OCI-LY1 (cell line): ENCODE measurements around the gene IQSEC1.

Experiments
- H2AFZ ChIP-seq: fragments of 200-600 bp; sonication (generic), shearing (Covaris generic); 2 replicates; pipeline ENCODE4 v1.6.0; 2014; ENCODE audit warnings: antibody characterized with exemption, mild to moderate bottlenecking, low read length
- H3F3A ChIP-seq: fragments of 200-600 bp; sonication (generic), shearing (Covaris generic); 2 replicates; pipeline ENCODE4 v1.6.0; 2014; ENCODE audit warnings: mild to moderate bottlenecking, antibody characterized with exemption, low read length, moderate library complexity; ENCODE audit not compliant: insufficient read depth
- H3K27ac ChIP-seq: fragments of 200-600 bp; sonication (generic); 2 replicates; pipeline ENCODE4 v1.5.1; 2014; ENCODE audit warnings: low read length, mixed run types, mild to moderate bottlenecking, low read depth; ENCODE audit not compliant: poor library complexity, severe bottlenecking
- H3K27me3 ChIP-seq: fragments of 200-600 bp; sonication (generic); 2 replicates; pipeline ENCODE4 v1.6.0; 2014; ENCODE audit warnings: antibody characterized with exemption, mild to moderate bottlenecking, low read length, moderate library complexity; ENCODE audit not compliant: insufficient read depth
- H3K36me3 ChIP-seq: fragments of 200-600 bp; sonication (generic); 2 replicates; pipeline ENCODE4 v1.6.1; 2014; ENCODE audit warnings: mild to moderate bottlenecking, antibody characterized with exemption, low read length, moderate library complexity, mixed read lengths; ENCODE audit not compliant: insufficient read depth
- H3K4me1 ChIP-seq: fragments of 200-600 bp; sonication (generic); 2 replicates; pipeline ENCODE4 v1.5.1; 2014; ENCODE audit warnings: mild to moderate bottlenecking, low read length, moderate library complexity; ENCODE audit not compliant: insufficient read depth, severe bottlenecking
- H3K4me2 ChIP-seq: fragments of 200-600 bp; sonication (generic), shearing (Covaris generic); 2 replicates; pipeline ENCODE4 v1.6.1; 2014; ENCODE audit warnings: low read length
- H3K4me3 ChIP-seq: fragments of 200-600 bp; sonication (generic); 2 replicates; pipeline ENCODE4 v1.5.1; 2014; ENCODE audit warnings: low read length, low read depth, mild to moderate bottlenecking, mixed read lengths; ENCODE audit not compliant: poor library complexity, severe bottlenecking
- H3K79me2 ChIP-seq: fragments of 200-600 bp; shearing (Covaris generic); 2 replicates; pipeline ENCODE4 v1.6.1; 2016; ENCODE audit warnings: mixed run types, low read length, mixed read lengths; ENCODE audit not compliant: insufficient read depth
- H3K9ac ChIP-seq: fragments of 200-600 bp; sonication (generic), shearing (Covaris generic); 2 replicates; pipeline ENCODE4 v1.6.1; 2014; ENCODE audit warnings: mild to moderate bottlenecking, low read length, mixed read lengths
- H3K9me2 ChIP-seq: fragments of 200-600 bp; sonication (generic), shearing (Covaris generic); 2 replicates; pipeline ENCODE4 v1.6.1; 2014; ENCODE audit warnings: low read depth, mild to moderate bottlenecking, low read length, mixed read lengths
- H3K9me3 ChIP-seq: fragments of 200-600 bp; shearing (Covaris generic); 2 replicates; pipeline ENCODE4 v1.6.1; 2014; ENCODE audit warnings: low read length, mixed read lengths
- H4K20me1 ChIP-seq: fragments of 200-600 bp; sonication (generic), shearing (Covaris generic); 2 replicates; pipeline ENCODE4 v1.6.0; 2016; ENCODE audit warnings: mild to moderate bottlenecking, low read length; ENCODE audit not compliant: insufficient read depth
- EZH2 ChIP-seq: fragments of 200-600 bp; sonication (generic), shearing (Covaris generic); IDR thresholded peaks from 2 replicates; pipeline ENCODE4 v1.8.0; 2017; ENCODE audit warnings: borderline replicate concordance, mixed run types, mild to moderate bottlenecking, antibody characterized with exemption, low read length, moderate library complexity, mixed read lengths
- TF ChIP-seq, protein P1 (sequence below): fragments of 200-600 bp; sonication (generic), shearing (Covaris generic); IDR thresholded peaks from 2 replicates; pipeline ENCODE4 v1.5.1; 2017; ENCODE audit warnings: mild to moderate bottlenecking, antibody characterized with exemption, low read length, moderate library complexity, mixed read lengths

IQSEC1 gene

DNA sequence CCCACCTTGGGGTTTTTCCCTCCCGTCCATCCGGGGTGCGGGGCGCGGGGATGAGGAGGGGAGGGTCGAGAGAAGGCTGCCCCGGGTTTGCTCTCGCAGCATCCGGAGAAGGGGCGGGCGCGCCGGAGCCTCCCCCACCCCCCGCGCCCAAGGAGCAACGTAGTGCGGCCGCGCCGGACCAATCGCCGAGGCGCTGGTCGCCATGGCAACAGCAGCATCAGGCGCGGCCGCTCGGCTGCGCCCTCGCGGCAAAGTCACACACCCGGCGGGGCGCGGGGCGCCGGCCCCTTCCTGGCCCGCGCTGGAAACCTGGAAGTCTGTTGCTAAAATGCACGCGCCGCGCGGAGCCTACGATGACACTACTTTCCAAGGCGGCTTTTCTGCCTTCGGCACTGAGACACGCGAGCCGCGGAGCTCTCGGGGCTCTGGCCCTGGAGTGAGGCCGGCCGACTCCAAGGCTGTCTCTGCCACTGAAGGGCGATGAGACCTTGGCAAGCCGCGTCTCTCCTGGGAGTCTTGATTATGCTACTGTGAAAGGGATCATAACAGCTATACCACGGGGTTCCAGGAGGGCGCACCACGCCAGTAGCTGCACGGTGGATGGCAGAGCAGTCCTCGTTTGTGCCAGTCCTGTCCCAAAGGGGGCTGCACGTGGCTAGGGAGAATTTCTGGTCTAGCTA lies at the start of gene IQSEC1:
IQSEC1 (minus strand) TSS at position 104 of the 680 bp plus-strand sequence. CDS start 415 bp downstream, outside the sequence.
- H2AFZ ChIP-seq: no peak within 1 kb of the TSS
- peak within 1 kb of the TSS; percentile 27 for H3K4me3 ChIP-seq
- no peaks in the 10 kb centered on the region for H3K79me2 ChIP-seq
- H3K4me1 ChIP-seq: peaks cover 20% of the 10 kb centered on the region
- no peaks in the 10 kb centered on the region for H3F3A ChIP-seq
- H3K9me3 ChIP-seq: no peaks in the 10 kb centered on the region
- peak within 1 kb of the TSS; percentile 42 for H3K4me2 ChIP-seq
- no peak for TF ChIP-seq EZH2
- TF ChIP-seq, protein P1, sequence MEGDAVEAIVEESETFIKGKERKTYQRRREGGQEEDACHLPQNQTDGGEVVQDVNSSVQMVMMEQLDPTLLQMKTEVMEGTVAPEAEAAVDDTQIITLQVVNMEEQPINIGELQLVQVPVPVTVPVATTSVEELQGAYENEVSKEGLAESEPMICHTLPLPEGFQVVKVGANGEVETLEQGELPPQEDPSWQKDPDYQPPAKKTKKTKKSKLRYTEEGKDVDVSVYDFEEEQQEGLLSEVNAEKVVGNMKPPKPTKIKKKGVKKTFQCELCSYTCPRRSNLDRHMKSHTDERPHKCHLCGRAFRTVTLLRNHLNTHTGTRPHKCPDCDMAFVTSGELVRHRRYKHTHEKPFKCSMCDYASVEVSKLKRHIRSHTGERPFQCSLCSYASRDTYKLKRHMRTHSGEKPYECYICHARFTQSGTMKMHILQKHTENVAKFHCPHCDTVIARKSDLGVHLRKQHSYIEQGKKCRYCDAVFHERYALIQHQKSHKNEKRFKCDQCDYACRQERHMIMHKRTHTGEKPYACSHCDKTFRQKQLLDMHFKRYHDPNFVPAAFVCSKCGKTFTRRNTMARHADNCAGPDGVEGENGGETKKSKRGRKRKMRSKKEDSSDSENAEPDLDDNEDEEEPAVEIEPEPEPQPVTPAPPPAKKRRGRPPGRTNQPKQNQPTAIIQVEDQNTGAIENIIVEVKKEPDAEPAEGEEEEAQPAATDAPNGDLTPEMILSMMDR: no peak
- no peaks in the 10 kb centered on the region for H3K9me2 ChIP-seq
- no peaks in the 10 kb centered on the region for H4K20me1 ChIP-seq
- H3K9ac ChIP-seq: no peak within 1 kb of the TSS
- no peaks in the 10 kb centered on the region for H3K36me3 ChIP-seq
- no peak within 1 kb of the TSS for H3K27ac ChIP-seq
- peaks cover 15% of the 10 kb centered on the region for H3K27me3 ChIP-seq

DNA sequence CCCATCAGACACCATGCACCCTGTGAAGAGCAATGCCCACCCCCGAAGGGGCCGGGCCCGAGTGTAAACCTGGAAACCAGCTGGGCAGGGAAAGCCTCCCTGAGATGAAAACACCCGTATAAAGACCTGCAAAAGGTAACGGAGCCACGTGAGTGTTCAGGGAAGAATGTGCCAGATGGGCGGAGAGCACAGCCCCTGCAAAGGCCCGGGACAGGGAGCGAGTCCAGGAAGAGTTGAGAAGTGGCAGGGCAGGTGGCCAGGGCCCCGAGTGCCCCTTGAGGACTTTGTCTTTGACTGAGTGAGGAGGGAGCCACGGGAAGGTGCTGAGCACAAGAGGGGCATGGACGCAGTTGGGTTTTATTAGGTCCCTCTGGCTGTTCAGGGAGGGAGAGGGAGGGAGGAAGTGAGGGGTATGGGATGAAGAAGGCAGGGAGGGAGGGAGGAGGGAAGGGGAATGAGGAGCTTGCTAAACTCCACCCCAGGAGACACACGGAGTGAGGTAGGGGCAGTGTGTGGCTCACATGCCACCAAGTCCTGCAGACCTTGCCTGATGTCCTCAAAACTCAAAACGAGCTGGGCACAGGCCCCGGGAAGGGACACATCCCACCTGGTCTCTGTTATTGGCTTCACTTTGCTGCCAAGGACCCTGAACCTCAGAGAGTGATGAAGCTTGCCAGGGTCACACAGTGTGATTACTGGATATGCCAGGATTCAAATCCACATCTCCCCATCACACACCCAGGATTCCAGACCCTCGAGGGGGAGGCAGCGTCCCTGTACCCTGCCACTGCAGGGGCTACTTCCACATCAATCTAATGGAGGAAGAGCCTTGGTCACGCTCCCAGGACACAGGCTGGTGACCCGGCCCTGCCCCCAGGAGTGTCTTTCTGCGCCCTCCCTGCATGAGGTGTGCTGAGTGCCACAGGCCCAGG lies 49.1 kb upstream of the IQSEC1 start:
- Histone ChIP-seq H3F3A (no peaks in the 10 kb centered on the region), H3K27ac (no peak overlapping the region), H4K20me1 (no peaks in the 10 kb centered on the region), H3K4me3 (no peak overlapping the region), H3K36me3 (no peaks in the 10 kb centered on the region), H3K27me3 (0 out of 2 replicates have a peak, but pooled peaks cover 11% of the 10 kb centered on the region), H3K4me1 (no peaks in the 10 kb centered on the region), H2AFZ (no peak overlapping the region), H3K9ac (no peak overlapping the region), H3K9me3 (no peaks in the 10 kb centered on the region), H3K9me2 (no peaks in the 10 kb centered on the region), H3K79me2 (no peaks in the 10 kb centered on the region), H3K4me2 (no peak overlapping the region)
- TF ChIP-seq EZH2: no peak
- TF ChIP-seq, protein P1: no peak

DNA sequence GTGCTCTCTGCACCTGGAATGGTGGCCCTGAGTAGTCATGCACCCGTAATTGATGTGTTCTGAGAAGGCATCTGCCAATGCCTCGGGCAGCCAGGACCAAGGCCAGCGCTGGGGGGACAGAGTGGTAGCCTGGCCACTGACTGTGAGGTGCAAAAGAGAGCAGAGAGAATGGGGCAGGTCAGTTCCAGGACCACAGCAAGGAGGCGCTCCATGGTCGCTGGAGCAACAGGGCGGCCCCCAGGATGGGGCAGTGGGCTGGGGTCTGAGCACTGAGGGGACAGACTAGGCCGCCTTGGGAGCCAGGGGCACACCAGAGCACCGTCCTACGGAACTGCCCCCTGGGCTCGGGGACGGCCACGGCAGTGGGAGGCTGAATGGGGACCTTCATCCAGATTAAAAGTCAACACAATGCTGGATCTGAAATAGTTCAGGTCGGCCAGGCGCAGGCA lies 48.3 kb upstream of the IQSEC1 start:
- no peak overlapping the region for H3K9ac ChIP-seq
- TF ChIP-seq, protein P1: no peak
- no peak for TF ChIP-seq EZH2

More for the DNA sequence above, 48.3 kb upstream of the IQSEC1 start:
- H3K4me3 ChIP-seq: no peak overlapping the region
- H3K4me2 ChIP-seq: no peak overlapping the region
- H3K36me3 ChIP-seq: no peaks in the 10 kb centered on the region
- H3F3A ChIP-seq: no peaks in the 10 kb centered on the region
- H3K79me2 ChIP-seq: no peaks in the 10 kb centered on the region
- H3K9me3 ChIP-seq: no peaks in the 10 kb centered on the region
- H2AFZ ChIP-seq: no peak overlapping the region
- H3K9me2 ChIP-seq: no peaks in the 10 kb centered on the region
- H3K27me3 ChIP-seq: 0 out of 2 replicates have a peak, but pooled peaks cover 11% of the 10 kb centered on the region
- H3K4me1 ChIP-seq: no peaks in the 10 kb centered on the region
- H3K27ac ChIP-seq: no peak overlapping the region
- H4K20me1 ChIP-seq: no peaks in the 10 kb centered on the region
